SK-N-SH (cell line): ENCODE data around the gene DNAJC10. TPM values are rescaled to one million over a fixed set of nuclear protein-coding genes. Genes with fewer than 3 reads are reported as not detected.

ENCODE experiments used
- CTCF ChIA-PET: fragments of 300-600, 350-600 bp; formaldehyde crosslinking; extraction: SDS; loops from one replicate; lab custom pipeline; 2021; lab: Yijun Ruan, JAX
- POLR2A ChIA-PET: fragments of 350-600 bp; sonication (Branson Sonifier 250); formaldehyde crosslinking; extraction: SDS; loops from one replicate; lab custom pipeline; 2020; ENCODE audit warnings: antibody characterized with exemption, inconsistent platforms; lab: Yijun Ruan, JAX
- DNase-seq: peaks from one replicate; pipeline ENCODE4 v3.0.0; 2012
- H2AFZ ChIP-seq: fragments of 200-600 bp; sonication (generic); 2 replicates; pipeline ENCODE4 v1.8.1; 2016; ENCODE audit warnings: antibody characterized with exemption, mild to moderate bottlenecking, low read depth
- H3F3A ChIP-seq: fragments of 200-600 bp; sonication (generic); replicated peaks from 2 replicates; pipeline ENCODE3; 2016; ENCODE audit warnings: antibody characterized with exemption, mild to moderate bottlenecking; ENCODE audit not compliant: insufficient read depth
- H3K27ac ChIP-seq, 2 experiments: fragments of 200-500 bp in 1 of 2; fragments of 200-600 bp in 1 of 2; sonication (Bioruptor generic) in 1 of 2; sonication (generic), shearing (Covaris generic) in 1 of 2; 2 replicates each; pipeline versions ENCODE4 v1.5.1 to v1.6.1; 2014 to 2016; ENCODE audit warnings: low read depth in 2 of 2, inconsistent platforms in 1 of 2, low read length in 1 of 2, mild to moderate bottlenecking in 1 of 2, mixed read lengths in 1 of 2
- H3K27me3 ChIP-seq: fragments of 200-600 bp; sonication (generic), shearing (Covaris generic); 2 replicates; pipeline ENCODE4 v1.6.1; 2016; ENCODE audit warnings: mixed run types; ENCODE audit not compliant: insufficient read depth
- H3K36me3 ChIP-seq, 2 experiments: fragments of 200-500 bp in 1 of 2; fragments of 200-600 bp in 1 of 2; sonication (Bioruptor generic) in 1 of 2; sonication (generic) in 1 of 2; replicated peaks in 1 of 2; 2 replicates each; pipeline versions ENCODE3 to v1.5.1; 2014 to 2016; ENCODE audit warnings: low read length in 1 of 2, mild to moderate bottlenecking in 1 of 2; ENCODE audit not compliant: insufficient read depth in 2 of 2, control insufficient read depth in 1 of 2
- H3K4me1 ChIP-seq, 2 experiments: fragments of 200-500 bp in 1 of 2; fragments of 200-600 bp in 1 of 2; sonication (Bioruptor generic) in 1 of 2; sonication (generic), shearing (Covaris generic) in 1 of 2; 2 replicates each; pipeline versions ENCODE4 v1.5.1 to v1.6.1; 2014 to 2016; ENCODE audit warnings: low read depth in 1 of 2, low read length in 1 of 2, mixed run types in 1 of 2; ENCODE audit not compliant: insufficient read depth in 2 of 2, control insufficient read depth in 1 of 2
- H3K4me2 ChIP-seq: fragments of 200-600 bp; sonication (generic), shearing (Covaris generic); 2 replicates; pipeline ENCODE4 v1.6.1; 2017; ENCODE audit warnings: mixed run types
- H3K4me3 ChIP-seq, 2 experiments: fragments of 200-500 bp in 1 of 2; fragments of 200-600 bp in 1 of 2; sonication (Bioruptor generic) in 1 of 2; sonication (generic), shearing (Covaris generic) in 1 of 2; 2 replicates each; pipeline versions ENCODE4 v1.5.1 to v1.8.1; 2014 to 2016; ENCODE audit warnings: low read depth in 2 of 2, inconsistent platforms in 1 of 2, low read length in 1 of 2, mild to moderate bottlenecking in 1 of 2, mixed read lengths in 1 of 2, moderate library complexity in 1 of 2
- H3K79me2 ChIP-seq: fragments of 200-600 bp; sonication (generic); 2 replicates; pipeline ENCODE4 v1.8.1; 2017; ENCODE audit warnings: mild to moderate bottlenecking; ENCODE audit not compliant: insufficient read depth
- H3K9ac ChIP-seq: fragments of 200-600 bp; sonication (generic); 2 replicates; pipeline ENCODE4 v1.6.1; 2017; ENCODE audit warnings: mixed run types
- H3K9me2 ChIP-seq: fragments of 200-600 bp; sonication (generic); 2 replicates; pipeline ENCODE4 v1.6.1; 2017; ENCODE audit warnings: mixed run types
- H3K9me3 ChIP-seq: fragments of 200-600 bp; sonication (generic); 2 replicates; pipeline ENCODE4 v1.6.1; 2017; ENCODE audit warnings: mixed run types, mild to moderate bottlenecking, moderate library complexity
- H4K20me1 ChIP-seq: fragments of 200-600 bp; sonication (generic); 2 replicates; pipeline ENCODE4 v1.6.1; 2017; ENCODE audit warnings: mild to moderate bottlenecking, mixed run types; ENCODE audit not compliant: insufficient read depth
- ELF1 ChIP-seq: IDR thresholded peaks from 2 replicates; pipeline ENCODE4 v1.4.0; 2012
- EP300 ChIP-seq, 2 experiments: IDR thresholded peaks; 2 replicates each; pipeline versions ENCODE4 v1.4.0 to v1.6.1; 2012; ENCODE audit warnings: borderline replicate concordance in 1 of 2, low read depth in 1 of 2, low read length in 1 of 2
- FOXJ3 ChIP-seq: sonication (generic); formaldehyde crosslinking; IDR thresholded peaks from 2 replicates; pipeline ENCODE4 v1.5.1; 2020; ENCODE audit warnings: mild to moderate bottlenecking, missing genetic modification reagents
- GATA2 ChIP-seq: sonication (generic); formaldehyde crosslinking; IDR thresholded peaks from 2 replicates; pipeline ENCODE4 v1.5.0; 2020; ENCODE audit warnings: mild to moderate bottlenecking, missing genetic modification reagents
- JUND ChIP-seq: IDR thresholded peaks from 2 replicates; pipeline ENCODE4 v1.4.0; 2012
- MXI1 ChIP-seq: IDR thresholded peaks from 2 replicates; pipeline ENCODE4 v1.6.1; 2012; ENCODE audit warnings: mild to moderate bottlenecking, low read depth, low read length, improper control_type of control experiment
- RAD21 ChIP-seq: IDR thresholded peaks from 2 replicates; pipeline ENCODE4 v1.6.1; 2012; ENCODE audit warnings: mild to moderate bottlenecking, low read length
- SIN3A ChIP-seq: IDR thresholded peaks from 2 replicates; pipeline ENCODE4 v1.6.1; 2012; ENCODE audit warnings: low read depth, mild to moderate bottlenecking, low read length, moderate library complexity, borderline replicate concordance
- SMC3 ChIP-seq: IDR thresholded peaks from 2 replicates; pipeline ENCODE4 v1.6.1; 2012; ENCODE audit warnings: low read depth, low read length, improper control_type of control experiment
- YY1 ChIP-seq: IDR thresholded peaks from 2 replicates; pipeline ENCODE4 v1.4.0; 2012; ENCODE audit warnings: low read depth, mild to moderate bottlenecking
- WGBS: methylation state at CpG from one replicate; pipeline ENCODE4 v1.1.6; 2017; ENCODE audit warnings: low lambda C conversion rate; 5-methylcytosine and 5-hydroxymethylcytosine counted together
- polyA plus RNA-seq, 3 experiments: library from polyadenylated mRNA; depleted of rRNA; stranded (reverse); fragments of >200 nt; gene quantifications; 2 replicates each; pipeline ENCODE4 v1.2.3, GENCODE V29; 2012
- TF ChIP-seq, protein P1 (sequence below): fragments of 200-600 bp; sonication (generic); IDR thresholded peaks from 2 replicates; pipeline ENCODE4 v1.6.1; 2017; ENCODE audit warnings: antibody characterized with exemption, mild to moderate bottlenecking, moderate library complexity
- TF ChIP-seq, protein P2 (sequence below): fragments of 150-350 bp; IDR thresholded peaks from 2 replicates; pipeline ENCODE4 v1.6.1; 2017; ENCODE audit warnings: antibody characterized with exemption, low read length, low read depth, borderline replicate concordance

The DNAJC10 gene
- polyA plus RNA-seq, 1 of the 3 experiments (the other 2 are of a cell fraction): 30.8 TPM

DNA sequence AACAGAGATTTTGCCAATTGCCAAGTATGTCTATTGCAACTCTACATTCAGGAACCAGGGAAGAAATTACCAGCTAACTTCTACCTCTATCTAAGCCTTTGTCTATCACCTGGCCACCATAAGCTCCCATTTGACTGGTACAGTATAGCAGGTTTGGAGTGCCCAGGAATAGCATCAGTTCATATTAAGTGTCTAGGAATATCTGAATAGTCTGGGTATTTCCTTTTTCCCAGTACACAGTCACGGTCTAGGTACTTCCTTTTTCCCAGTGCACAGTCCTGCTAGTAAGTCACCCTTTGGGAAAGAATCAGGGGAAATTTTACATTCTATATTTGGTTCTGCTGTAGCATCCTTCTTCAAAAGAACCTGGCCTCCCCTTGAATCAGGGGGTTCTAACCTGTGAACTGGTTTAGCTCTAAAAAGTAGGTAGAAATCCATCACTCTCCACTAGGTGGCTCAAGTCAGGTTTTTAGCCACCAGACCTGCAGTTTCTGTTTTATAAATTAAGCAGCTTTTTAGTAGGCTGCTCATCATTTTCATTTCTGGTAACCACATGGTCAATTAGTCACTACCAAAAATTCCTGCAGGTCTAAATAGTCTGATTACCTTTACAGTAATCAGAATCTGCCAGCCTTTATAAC is 49.3 kb upstream of the DNAJC10 start:
- Histone ChIP-seq H3K4me3 (no peak overlapping the region; a peak in 1 of 4 replicates), H2AFZ (0 out of 2 replicates have a peak overlapping the region, but pooled peaks have one; percentile 1), H3K79me2 (no peaks in the 10 kb centered on the region), H3K9me2 (no peaks in the 10 kb centered on the region), H3K4me2 (no peak overlapping the region), H3K36me3 (no peaks in the 10 kb centered on the region), H3K4me1 (no peaks in the 10 kb centered on the region), H3K9me3 (no peaks in the 10 kb centered on the region), H3K27ac (no peak overlapping the region), H3F3A (no peaks in the 10 kb centered on the region), H3K27me3 (no peaks in the 10 kb centered on the region), H3K9ac (no peak overlapping the region), H4K20me1 (no peaks in the 10 kb centered on the region)
- CTCF ChIA-PET: interaction anchor here (0.7 to 2.2 kb wide), 15 partner anchors 9 to 518 kb away, joined by 3 to 12 read pairs (median 4); no protein-coding TSS in a partner anchor
- no peak for TF ChIP-seq ELF1
- TF ChIP-seq RAD21: peak; percentile 52
- TF ChIP-seq GATA2 (CRISPR knock-in tag): no peak
- TF ChIP-seq, protein P1, sequence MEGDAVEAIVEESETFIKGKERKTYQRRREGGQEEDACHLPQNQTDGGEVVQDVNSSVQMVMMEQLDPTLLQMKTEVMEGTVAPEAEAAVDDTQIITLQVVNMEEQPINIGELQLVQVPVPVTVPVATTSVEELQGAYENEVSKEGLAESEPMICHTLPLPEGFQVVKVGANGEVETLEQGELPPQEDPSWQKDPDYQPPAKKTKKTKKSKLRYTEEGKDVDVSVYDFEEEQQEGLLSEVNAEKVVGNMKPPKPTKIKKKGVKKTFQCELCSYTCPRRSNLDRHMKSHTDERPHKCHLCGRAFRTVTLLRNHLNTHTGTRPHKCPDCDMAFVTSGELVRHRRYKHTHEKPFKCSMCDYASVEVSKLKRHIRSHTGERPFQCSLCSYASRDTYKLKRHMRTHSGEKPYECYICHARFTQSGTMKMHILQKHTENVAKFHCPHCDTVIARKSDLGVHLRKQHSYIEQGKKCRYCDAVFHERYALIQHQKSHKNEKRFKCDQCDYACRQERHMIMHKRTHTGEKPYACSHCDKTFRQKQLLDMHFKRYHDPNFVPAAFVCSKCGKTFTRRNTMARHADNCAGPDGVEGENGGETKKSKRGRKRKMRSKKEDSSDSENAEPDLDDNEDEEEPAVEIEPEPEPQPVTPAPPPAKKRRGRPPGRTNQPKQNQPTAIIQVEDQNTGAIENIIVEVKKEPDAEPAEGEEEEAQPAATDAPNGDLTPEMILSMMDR: peak; percentile 66
- TF ChIP-seq SMC3: peak; percentile 28
- no peak for TF ChIP-seq EP300 (IDR thresholded peaks at IDR 0.05; ENCODE audit: borderline replicate concordance in 1 of 2, low read depth in 1 of 2, low read length in 1 of 2)
- TF ChIP-seq MXI1: no peak
- DNase-seq: peak; percentile 27
- 92% methylated on average over 1 of the region's 1 CpG for WGBS
- POLR2A ChIA-PET: no interaction called here

DNA sequence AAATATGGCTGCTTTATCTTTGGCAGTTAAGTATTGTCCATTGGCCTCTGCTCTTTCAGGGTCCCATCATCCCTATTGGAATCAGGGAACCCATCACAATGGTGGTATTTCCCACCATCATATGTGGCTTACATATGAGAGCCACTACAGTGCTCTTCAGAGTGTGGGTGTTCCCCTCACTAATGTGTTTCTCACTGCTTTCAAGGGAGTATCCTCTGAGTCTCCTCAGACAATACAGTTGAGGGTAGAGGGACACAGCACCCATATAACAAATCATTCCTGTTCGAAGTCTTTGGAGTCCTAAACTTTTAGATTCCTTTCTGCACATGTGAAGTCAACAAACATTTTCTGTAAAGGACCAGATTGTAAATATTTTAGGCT is 48.8 kb upstream of the DNAJC10 start:
- Histone ChIP-seq H3K9me2 (no peaks in the 10 kb centered on the region), H2AFZ (0 out of 2 replicates have a peak overlapping the region, but pooled peaks have one; percentile 1)
- TF ChIP-seq FOXJ3 (CRISPR knock-in tag) (no peak), YY1 (no peak), RAD21 (no peak), SIN3A (no peak), JUND (no peak)
- TF ChIP-seq, protein P2, sequence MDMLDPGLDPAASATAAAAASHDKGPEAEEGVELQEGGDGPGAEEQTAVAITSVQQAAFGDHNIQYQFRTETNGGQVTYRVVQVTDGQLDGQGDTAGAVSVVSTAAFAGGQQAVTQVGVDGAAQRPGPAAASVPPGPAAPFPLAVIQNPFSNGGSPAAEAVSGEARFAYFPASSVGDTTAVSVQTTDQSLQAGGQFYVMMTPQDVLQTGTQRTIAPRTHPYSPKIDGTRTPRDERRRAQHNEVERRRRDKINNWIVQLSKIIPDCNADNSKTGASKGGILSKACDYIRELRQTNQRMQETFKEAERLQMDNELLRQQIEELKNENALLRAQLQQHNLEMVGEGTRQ: no peak
- TF ChIP-seq, all 33 proteins: peak for 0
- Histone ChIP-seq H3K4me1 (no peaks in the 10 kb centered on the region), H3K79me2 (no peaks in the 10 kb centered on the region), H3F3A (no peaks in the 10 kb centered on the region), H3K27ac (no peak overlapping the region), H3K27me3 (no peaks in the 10 kb centered on the region), H3K36me3 (no peaks in the 10 kb centered on the region), H3K9me3 (no peaks in the 10 kb centered on the region), H3K4me2 (no peak overlapping the region), H4K20me1 (no peaks in the 10 kb centered on the region), H3K4me3 (no peak overlapping the region), H3K9ac (no peak overlapping the region)
- WGBS: 24% methylated on average over 1 of the region's 1 CpG
- no peak for DNase-seq
- ChIA-PET CTCF (interaction anchor here (0.8 to 2.2 kb wide), 9 partner anchors 10 to 515 kb away, joined by 3 to 12 read pairs (median 4); no protein-coding TSS in a partner anchor), POLR2A (no interaction called here)
